Neural cell (in vitro differentiated cells): ENCODE measurements around the gene MN1.

Experiments used
- CTCF ChIP-seq: fragments of 450-650 bp; IDR thresholded peaks from 2 replicates; pipeline ENCODE4 v1.5.1; 2014; ENCODE audit warnings: antibody characterized with exemption, mild to moderate bottlenecking, moderate library complexity; ENCODE audit not compliant: poor library complexity, severe bottlenecking
- EP300 ChIP-seq: fragments of 450-650 bp; conservative IDR thresholded peaks from 2 replicates; pipeline ENCODE4 v1.6.1; 2014; ENCODE audit warnings: antibody characterized with exemption, mild to moderate bottlenecking, moderate library complexity; ENCODE audit not compliant: poor library complexity, severe bottlenecking
- EZH2 ChIP-seq: fragments of 200-600, 300-800 bp; shearing (Covaris generic), sonication (generic); IDR thresholded peaks from 2 replicates; pipeline ENCODE4 v1.6.1; 2014; ENCODE audit warnings: antibody characterized with exemption, low read length, borderline replicate concordance, mild to moderate bottlenecking; ENCODE audit not compliant: insufficient read depth, poor library complexity, severe bottlenecking
- POLR2AphosphoS5 ChIP-seq: IDR thresholded peaks from 2 replicates; pipeline ENCODE4 v1.6.1; 2012
- RAD21 ChIP-seq: fragments of 450-650 bp; conservative IDR thresholded peaks from 2 replicates; pipeline ENCODE4 v1.6.1; 2014; ENCODE audit warnings: antibody characterized with exemption, mild to moderate bottlenecking, moderate library complexity
- REST ChIP-seq: IDR thresholded peaks from 2 replicates; pipeline ENCODE4 v1.6.1; 2012; ENCODE audit warnings: borderline replicate concordance
- SMC3 ChIP-seq: fragments of 450-650 bp; conservative IDR thresholded peaks from 2 replicates; pipeline ENCODE4 v1.6.1; 2014; ENCODE audit warnings: antibody characterized with exemption, mild to moderate bottlenecking, moderate library complexity; ENCODE audit not compliant: poor library complexity
- TAF1 ChIP-seq: IDR thresholded peaks from 2 replicates; pipeline ENCODE4 v1.6.1; 2012; ENCODE audit warnings: low read depth

GRCh38 chr22:27731621-27732020 lies 69.9 kb downstream of the MN1 start:
- TF ChIP-seq RAD21 (no peak), CTCF (no peak), EZH2 (no peak), POLR2AphosphoS5 (no peak), SMC3 (no peak), REST (no peak), EP300 (no peak), TAF1 (no peak)
